Stomach (tissue), 9 donors: ENCODE measurements around the gene PIM1. TPM values are rescaled to one million over a fixed set of nuclear protein-coding genes. Genes with fewer than 3 reads are reported as not detected.

Source experiments
- DNase-seq, 2 donors: peaks; one replicate each; pipeline versions ENCODE4 v3.0.0 to v3.0.0-alpha.2; 2013 to 2019
- H3K27ac ChIP-seq, 5 donors: fragments of 200-600 bp in 4 of 5; sonication (generic) in 4 of 5; one replicate each; pipeline ENCODE4 v1.5.1; 2013 to 2019; ENCODE audit warnings: mild to moderate bottlenecking in 1 of 5, moderate library complexity in 1 of 5
- H3K27me3 ChIP-seq, 3 donors: fragments of 200-600 bp; sonication (generic); one replicate each; pipeline ENCODE4 v1.5.1; 2017 to 2019; ENCODE audit warnings: mixed run types in 1 of 3
- H3K36me3 ChIP-seq, 4 donors: fragments of 200-600 bp; sonication (generic); 1 replicate in 3 of 4; 2 replicates in 1 of 4; pipeline ENCODE4 v1.5.1; 2016 to 2019
- H3K4me1 ChIP-seq, 4 donors: fragments of 200-600 bp; sonication (generic); one replicate each; pipeline ENCODE4 v1.5.1; 2016 to 2019
- H3K4me3 ChIP-seq, 4 donors: fragments of 200-600 bp; sonication (generic) in 3 of 4; one replicate each; pipeline ENCODE4 v1.5.1; 2016 to 2019; ENCODE audit warnings: mild to moderate bottlenecking in 1 of 4
- H3K9me3 ChIP-seq, 4 donors: fragments of 200-600 bp; sonication (generic); one replicate each; pipeline ENCODE4 v1.5.1; 2016 to 2019
- CTCF ChIP-seq, 7 experiments: fragments of 450-650 bp in 4 of 7; fragments of 200-600 bp in 3 of 7; sonication (generic) in 3 of 7; IDR thresholded peaks; one replicate each; pipeline ENCODE4 v1.5.1; 2016 to 2019; ENCODE audit warnings: antibody characterized with exemption in 7 of 7, control low read depth in 2 of 7, mild to moderate bottlenecking in 1 of 7
- EP300 ChIP-seq: sonication (generic); formaldehyde crosslinking; IDR thresholded peaks from one replicate; pipeline ENCODE4 v1.6.1; 2017; ENCODE audit warnings: antibody characterized with exemption
- POLR2A ChIP-seq, 4 donors: fragments of 450-650 bp; IDR thresholded peaks; one replicate each; pipeline ENCODE4 v1.6.1; 2016; ENCODE audit warnings: antibody characterized with exemption in 4 of 4, control low read depth in 2 of 4, mild to moderate bottlenecking in 1 of 4, moderate library complexity in 1 of 4
- POLR2AphosphoS5 ChIP-seq, 3 donors: sonication (generic); formaldehyde crosslinking; IDR thresholded peaks; one replicate each; pipeline ENCODE4 v1.6.1; 2016; ENCODE audit warnings: antibody characterized with exemption in 3 of 3
- WGBS, 5 donors: extraction: QIAGEN DNeasy Blood & Tissue Kit in 3 of 5; methylation state at CpG; one replicate each; pipeline versions ENCODE4 v1.1.5 to v1.1.7; 2013 to 2018; 5-methylcytosine and 5-hydroxymethylcytosine counted together
- intact Hi-C: fragments of 100-400 bp; cut with DNase I; formaldehyde crosslinking; loops from one replicate; pipeline ENCODE4 v1.15.1; 2023; ENCODE audit warnings: low total_unique reads
- polyA plus RNA-seq, 3 donors: library from polyadenylated mRNA; stranded (reverse); fragments of 200-250 nt; gene quantifications; one replicate each; pipeline ENCODE4 v1.2.3, GENCODE V29; 2013
- total RNA-seq, 5 donors: library from RNA; depleted of rRNA; stranded (reverse); fragments of >200 nt; gene quantifications; one replicate each; pipeline versions ENCODE4 v1.1.0 to v1.2.3, GENCODE V29; 2014 to 2016
- donor health status: healthy with polysubstance abuse.
- donor health status: Bipolar disorder and iron deficiency.
- donor health status: healthy.

The PIM1 gene
- total and polyA plus RNA-seq, 8 donors, result 9.8 to 59.1 (median 22.6) TPM

GRCh38 chr6:37131960-37132253 is 38.0 kb upstream of the PIM1 start:
- H3K36me3 ChIP-seq, result no peaks in the 10 kb centered on the region
- H3K27me3 ChIP-seq, result no peaks in the 10 kb centered on the region
- TF ChIP-seq CTCF (IDR thresholded peaks at IDR 0.05), result no peak
- no peak for TF ChIP-seq EP300
- TF ChIP-seq POLR2AphosphoS5 (IDR thresholded peaks at IDR 0.05), result no peak
- TF ChIP-seq POLR2A (IDR thresholded peaks at IDR 0.05), result no peak
- no peaks in the 10 kb centered on the region for H3K9me3 ChIP-seq
- intact Hi-C loops, result no loop called here
- peak overlapping the region; percentile 53 to 92 (median 83) for H3K27ac ChIP-seq
- no peak for DNase-seq
- H3K4me3 ChIP-seq, result peak overlapping the region in 1 of 4 donors; percentile 3
- H3K4me1 ChIP-seq, result peaks cover 49 to 81% (median 63%) of the 10 kb centered on the region in 4 donors

GRCh38 chr6:37134036-37134395 is 35.9 kb upstream of the PIM1 start:
- Histone ChIP-seq H3K4me1 (peaks cover 44 to 81% (median 65%) of the 10 kb centered on the region in 4 donors), H3K27ac (peak overlapping the region; percentile 68 to 92 (median 90)), H3K9me3 (no peaks in the 10 kb centered on the region), H3K4me3 (no peak overlapping the region), H3K27me3 (no peaks in the 10 kb centered on the region), H3K36me3 (no peaks in the 10 kb centered on the region)
- no peak for DNase-seq
- intact Hi-C loops, result no loop called here
- TF ChIP-seq CTCF (IDR thresholded peaks at IDR 0.05) (no peak), EP300 (no peak), POLR2AphosphoS5 (IDR thresholded peaks at IDR 0.05) (peak in 2 of 3 donors; percentile 6 to 26), POLR2A (IDR thresholded peaks at IDR 0.05) (no peak)
- 49 to 82% (median 72%) methylated on average over 8 of the region's 8 CpGs for WGBS, 5 donors

- intact Hi-C loops, result no loop called here
These were observed 35.4 kb upstream of the PIM1 start for GRCh38 chr6:37134396-37135191.

More at GRCh38 chr6:37134396-37135191, 35.4 kb upstream of the PIM1 start:
- WGBS, 5 donors, result 26 to 45% (median 37%) methylated on average over 11 of the region's 11 CpGs
- H3K27ac ChIP-seq, result peak overlapping the region; percentile 84 to 92 (median 90)
- H3K4me3 ChIP-seq, result no peak overlapping the region
- peaks cover 44 to 79% (median 66%) of the 10 kb centered on the region in 4 donors for H3K4me1 ChIP-seq
- TF ChIP-seq CTCF (IDR thresholded peaks at IDR 0.05), result no peak
- TF ChIP-seq EP300, result peak; percentile 8
- peak; percentile 49 to 92 (median 69) for TF ChIP-seq POLR2AphosphoS5 (IDR thresholded peaks at IDR 0.05)
- no peak for TF ChIP-seq POLR2A (IDR thresholded peaks at IDR 0.05)
- DNase-seq, result peak; percentile 67 to 89
- H3K9me3 ChIP-seq, result no peaks in the 10 kb centered on the region
- H3K27me3 ChIP-seq, result no peaks in the 10 kb centered on the region
- H3K36me3 ChIP-seq, result no peaks in the 10 kb centered on the region
